Tibial nerve (tissue), 4 donors: Measurements from ENCODE around the gene KCNQ1. TPM values are rescaled to one million over a fixed set of nuclear protein-coding genes. Genes with fewer than 3 reads are reported as not detected.

Experiments
- DNase-seq, 2 donors: peaks; one replicate each; pipeline ENCODE4 v3.0.0-alpha.2; 2019; ENCODE audit warnings: low spot score in 2 of 2
- H3K27ac ChIP-seq, 4 donors: fragments of 200-600 bp; sonication (generic) in 3 of 4; one replicate each; pipeline ENCODE4 v1.5.1; 2017 to 2019; ENCODE audit warnings: mild to moderate bottlenecking in 1 of 4
- H3K27me3 ChIP-seq, 2 donors: fragments of 200-600 bp; sonication (generic) in 1 of 2; one replicate each; pipeline versions ENCODE4 v1.5.1 to v1.6.0; 2017 to 2019
- H3K36me3 ChIP-seq, 3 donors: fragments of 200-600 bp; sonication (generic); one replicate each; pipeline ENCODE4 v1.5.1; 2018 to 2019
- H3K4me1 ChIP-seq, 4 donors: fragments of 200-600 bp; sonication (generic) in 3 of 4; one replicate each; pipeline ENCODE4 v1.5.1; 2017 to 2019
- H3K4me3 ChIP-seq, 4 donors: fragments of 200-600 bp; sonication (generic) in 3 of 4; one replicate each; pipeline ENCODE4 v1.5.1; 2017 to 2019; ENCODE audit warnings: mild to moderate bottlenecking in 1 of 4, moderate library complexity in 1 of 4
- H3K9me3 ChIP-seq, 4 donors: fragments of 200-600 bp; sonication (generic) in 3 of 4; one replicate each; pipeline ENCODE4 v1.5.1; 2017 to 2019
- EP300 ChIP-seq, 2 donors: sonication (generic); formaldehyde crosslinking; IDR thresholded peaks; one replicate each; pipeline ENCODE4 v1.6.1; 2017; ENCODE audit warnings: antibody characterized with exemption in 2 of 2, mild to moderate bottlenecking in 1 of 2
- POLR2A ChIP-seq, 2 donors: fragments of 450-650 bp; IDR thresholded peaks; one replicate each; pipeline ENCODE4 v1.6.1; 2017; ENCODE audit warnings: antibody characterized with exemption in 2 of 2, mild to moderate bottlenecking in 2 of 2, moderate library complexity in 2 of 2
- WGBS, 2 donors: methylation state at CpG; one replicate each; pipeline ENCODE4 v1.1.5; 2018; 5-methylcytosine and 5-hydroxymethylcytosine counted together
- total RNA-seq, 4 donors: library from RNA; depleted of rRNA; stranded (reverse); fragments of >200 nt; gene quantifications; one replicate each; pipeline ENCODE4 v1.1.0, GENCODE V29; 2016
- TF ChIP-seq, protein P1 (sequence below), 5 experiments: fragments of 200-600 bp in 3 of 5; fragments of 450-650 bp in 2 of 5; sonication (generic) in 3 of 5; IDR thresholded peaks; one replicate each; pipeline ENCODE4 v1.5.1; 2016 to 2019; ENCODE audit warnings: antibody characterized with exemption in 5 of 5, mild to moderate bottlenecking in 3 of 5, moderate library complexity in 2 of 5

The KCNQ1 gene
- total RNA-seq, 4 donors from 2014 or later, result 3.5 to 11.4 (median 7.5) TPM

DNA sequence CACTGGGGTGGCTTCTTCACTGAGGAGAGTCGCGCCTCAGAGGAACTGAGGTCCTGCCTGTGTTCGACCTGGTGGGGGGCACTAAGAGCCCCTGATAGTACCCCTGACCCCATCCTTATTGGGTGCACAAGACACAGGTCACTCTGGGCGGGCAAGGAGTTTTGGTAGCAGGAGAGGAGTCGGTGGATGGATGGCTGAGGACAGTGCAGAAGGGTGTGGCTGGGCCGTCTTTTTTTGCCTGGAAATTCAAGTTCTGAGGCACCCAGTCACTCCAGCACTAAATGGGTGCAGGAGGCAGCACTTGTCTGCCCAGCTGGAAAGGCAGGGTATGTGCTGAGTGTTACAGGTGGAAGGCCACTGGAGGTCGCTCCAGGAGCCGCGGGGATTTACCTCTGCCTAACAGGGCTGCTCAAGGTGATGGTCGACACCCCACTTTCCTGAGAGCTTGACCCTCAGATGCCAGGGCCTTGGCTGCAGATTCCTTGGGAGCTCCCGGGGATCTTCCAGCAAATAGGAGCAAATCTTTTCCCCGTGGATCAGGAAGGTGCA, 43.3 kb upstream of the KCNQ1 start:
- peaks cover 0 to 66% (median 12%) of the 10 kb centered on the region in 3 donors for H3K36me3 ChIP-seq
- TF ChIP-seq POLR2A (IDR thresholded peaks at IDR 0.05) (no peak), EP300 (IDR thresholded peaks at IDR 0.05) (no peak)
- TF ChIP-seq, protein P1, sequence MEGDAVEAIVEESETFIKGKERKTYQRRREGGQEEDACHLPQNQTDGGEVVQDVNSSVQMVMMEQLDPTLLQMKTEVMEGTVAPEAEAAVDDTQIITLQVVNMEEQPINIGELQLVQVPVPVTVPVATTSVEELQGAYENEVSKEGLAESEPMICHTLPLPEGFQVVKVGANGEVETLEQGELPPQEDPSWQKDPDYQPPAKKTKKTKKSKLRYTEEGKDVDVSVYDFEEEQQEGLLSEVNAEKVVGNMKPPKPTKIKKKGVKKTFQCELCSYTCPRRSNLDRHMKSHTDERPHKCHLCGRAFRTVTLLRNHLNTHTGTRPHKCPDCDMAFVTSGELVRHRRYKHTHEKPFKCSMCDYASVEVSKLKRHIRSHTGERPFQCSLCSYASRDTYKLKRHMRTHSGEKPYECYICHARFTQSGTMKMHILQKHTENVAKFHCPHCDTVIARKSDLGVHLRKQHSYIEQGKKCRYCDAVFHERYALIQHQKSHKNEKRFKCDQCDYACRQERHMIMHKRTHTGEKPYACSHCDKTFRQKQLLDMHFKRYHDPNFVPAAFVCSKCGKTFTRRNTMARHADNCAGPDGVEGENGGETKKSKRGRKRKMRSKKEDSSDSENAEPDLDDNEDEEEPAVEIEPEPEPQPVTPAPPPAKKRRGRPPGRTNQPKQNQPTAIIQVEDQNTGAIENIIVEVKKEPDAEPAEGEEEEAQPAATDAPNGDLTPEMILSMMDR (IDR thresholded peaks at IDR 0.05), result no peak
- H3K27ac ChIP-seq, result peak overlapping the region in 3 of 4 donors; percentile 89 to 96 (median 90)

DNA sequence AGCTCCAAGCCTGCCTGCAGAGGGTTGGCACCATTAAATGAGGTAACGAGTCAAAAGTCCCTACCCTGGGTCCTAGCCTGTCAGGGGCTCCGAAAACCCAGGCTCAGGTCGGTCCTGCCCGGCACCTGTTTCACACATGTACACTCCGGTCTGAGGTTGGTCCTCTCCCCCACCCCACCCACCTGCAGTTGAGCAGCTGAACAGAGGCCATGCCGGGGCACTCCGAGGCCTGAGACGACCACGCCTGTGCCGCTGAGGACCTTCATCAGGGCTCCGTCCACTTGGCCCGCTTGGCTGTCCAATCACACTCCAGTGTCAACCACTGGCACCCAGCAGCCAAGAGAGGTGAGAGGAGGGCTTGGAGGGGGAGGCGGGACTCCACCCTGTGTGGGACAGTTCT, 42.7 kb upstream of the KCNQ1 start:
- DNase-seq, result no peak
- H3K9me3 ChIP-seq, result no peaks in the 10 kb centered on the region
- 82 to 90% methylated on average over 2 to 12 of the region's 13 CpGs for WGBS, 2 donors
- peaks cover 0 to 60% (median 12%) of the 10 kb centered on the region in 3 donors for H3K36me3 ChIP-seq
- TF ChIP-seq EP300 (IDR thresholded peaks at IDR 0.05) (no peak), POLR2A (IDR thresholded peaks at IDR 0.05) (no peak)
- TF ChIP-seq, protein P1 (IDR thresholded peaks at IDR 0.05), result no peak
- no peak overlapping the region for H3K27ac ChIP-seq
- H3K4me3 ChIP-seq, result peak overlapping the region in 1 of 4 donors; percentile 79
- H3K4me1 ChIP-seq, result peaks cover 0 to 36% (median 24%) of the 10 kb centered on the region in 4 donors
- H3K27me3 ChIP-seq, result no peaks in the 10 kb centered on the region

More for the DNA sequence above, 43.3 kb upstream of the KCNQ1 start:
- no peak for DNase-seq
- Histone ChIP-seq H3K4me1 (peaks cover 0 to 36% (median 24%) of the 10 kb centered on the region in 4 donors), H3K9me3 (no peaks in the 10 kb centered on the region), H3K4me3 (peak overlapping the region; percentile 64 to 100 (median 72)), H3K27me3 (no peaks in the 10 kb centered on the region)
- 40 to 42% methylated on average over 10 to 12 of the region's 12 CpGs for WGBS, 2 donors

DNA sequence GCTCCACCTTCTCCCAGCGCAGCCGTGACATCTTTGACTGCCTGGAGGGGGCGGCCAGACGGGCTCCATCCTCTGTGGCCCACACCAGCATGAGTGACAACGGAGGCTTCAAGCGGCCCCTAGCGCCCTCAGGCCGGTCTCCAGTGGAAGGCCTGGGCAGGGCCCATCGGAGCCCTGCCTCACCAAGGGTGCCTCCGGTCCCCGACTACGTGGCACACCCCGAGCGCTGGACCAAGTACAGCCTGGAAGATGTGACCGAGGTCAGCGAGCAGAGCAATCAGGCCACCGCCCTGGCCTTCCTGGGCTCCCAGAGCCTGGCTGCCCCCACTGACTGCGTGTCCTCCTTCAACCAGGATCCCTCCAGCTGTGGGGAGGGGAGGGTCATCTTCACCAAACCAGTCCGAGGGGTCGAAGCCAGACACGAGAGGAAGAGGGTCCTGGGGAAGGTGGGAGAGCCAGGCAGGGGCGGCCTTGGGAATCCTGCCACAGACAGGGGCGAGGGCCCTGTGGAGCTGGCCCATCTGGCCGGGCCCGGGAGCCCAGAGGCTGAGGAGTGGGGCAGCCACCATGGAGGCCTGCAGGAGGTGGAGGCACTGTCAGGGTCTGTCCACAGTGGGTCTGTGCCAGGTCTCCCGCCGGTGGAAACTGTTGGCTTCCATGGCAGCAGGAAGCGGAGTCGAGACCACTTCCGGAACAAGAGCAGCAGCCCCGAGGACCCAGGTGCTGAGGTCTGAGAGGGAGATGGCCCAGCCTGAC, 41.7 kb upstream of the KCNQ1 start:
- no peak overlapping the region for H3K27ac ChIP-seq
- 81 to 85% methylated on average over 25 to 29 of the region's 31 CpGs for whole genome bisulfite sequencing, 2 donors
- peaks cover 0 to 52% (median 12%) of the 10 kb centered on the region in 3 donors for H3K36me3 ChIP-seq
- no peak for TF ChIP-seq EP300 (IDR thresholded peaks at IDR 0.05)
- TF ChIP-seq POLR2A (IDR thresholded peaks at IDR 0.05), result no peak
- TF ChIP-seq, protein P1 (IDR thresholded peaks at IDR 0.05), result no peak
- H3K4me1 ChIP-seq, result peaks cover 0 to 36% (median 24%) of the 10 kb centered on the region in 4 donors
- no peaks in the 10 kb centered on the region for H3K27me3 ChIP-seq
- H3K9me3 ChIP-seq, result no peaks in the 10 kb centered on the region
- DNase-seq, result no peak
- H3K4me3 ChIP-seq, result no peak overlapping the region

DNA sequence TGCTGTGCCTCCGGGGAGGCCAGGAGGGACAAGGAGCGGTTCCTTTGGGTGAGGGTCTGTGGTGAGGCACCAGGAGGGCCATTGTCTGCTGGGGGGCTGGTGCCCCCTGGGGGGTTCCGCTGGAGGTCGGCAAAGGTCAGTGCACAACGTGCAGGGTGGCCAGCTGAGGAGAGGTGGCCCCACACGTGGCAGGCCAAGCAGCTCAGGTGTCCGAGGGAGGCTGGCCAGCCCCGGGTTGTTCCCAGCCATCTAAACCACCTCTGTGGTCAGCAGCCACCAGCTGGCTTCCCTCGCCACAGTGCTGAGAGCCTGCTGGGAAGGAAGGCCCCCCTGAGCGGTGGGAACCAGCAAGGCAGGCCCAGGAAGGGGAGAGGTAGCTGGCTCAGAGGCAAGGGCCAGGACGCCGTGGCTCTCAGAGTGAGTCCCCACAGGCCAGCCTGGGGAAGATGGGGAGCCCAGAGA, 40.0 kb upstream of the KCNQ1 start:
- H3K27me3 ChIP-seq, result no peaks in the 10 kb centered on the region
- TF ChIP-seq EP300 (IDR thresholded peaks at IDR 0.05), result no peak
- TF ChIP-seq, protein P1 (IDR thresholded peaks at IDR 0.05), result no peak
- no peak for TF ChIP-seq POLR2A (IDR thresholded peaks at IDR 0.05)
- H3K9me3 ChIP-seq, result no peaks in the 10 kb centered on the region
- H3K4me1 ChIP-seq, result peaks cover 0 to 21% (median 13%) of the 10 kb centered on the region in 4 donors
- no peak overlapping the region for H3K27ac ChIP-seq
- 68 to 71% methylated on average over 3 to 12 of the region's 12 CpGs for WGBS, 2 donors
- no peak for DNase-seq
- H3K36me3 ChIP-seq, result peaks cover 0 to 40% (median 12%) of the 10 kb centered on the region in 3 donors
- H3K4me3 ChIP-seq, result no peak overlapping the region

DNA sequence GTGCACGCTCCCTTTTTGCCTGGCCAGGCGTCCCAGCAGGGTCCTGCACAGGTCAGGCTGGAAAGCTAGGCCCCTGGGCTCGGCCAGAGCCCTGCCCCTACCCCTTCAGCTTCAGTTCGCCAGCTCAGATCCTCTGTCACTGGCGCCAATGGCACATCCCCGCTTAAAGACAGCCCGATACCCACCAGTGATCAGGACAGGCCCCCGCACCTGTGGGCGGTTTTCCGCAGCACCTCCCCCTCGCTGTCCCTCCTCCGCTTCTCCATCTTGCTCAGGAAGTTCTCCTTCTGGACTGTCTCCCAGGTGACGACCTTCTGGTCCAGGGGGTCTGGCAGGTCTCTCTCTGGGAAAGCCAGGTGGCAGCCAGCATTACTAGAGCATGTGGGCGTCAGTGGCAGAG, 38.4 kb upstream of the KCNQ1 start:
- peaks cover 0 to 22% (median 11%) of the 10 kb centered on the region in 4 donors for H3K4me1 ChIP-seq
- TF ChIP-seq, protein P1 (IDR thresholded peaks at IDR 0.05), result no peak
- no peak for TF ChIP-seq EP300 (IDR thresholded peaks at IDR 0.05)
- TF ChIP-seq POLR2A (IDR thresholded peaks at IDR 0.05), result no peak
- 89 to 92% methylated on average over 12 to 14 of the region's 14 CpGs for WGBS, 2 donors
- DNase-seq, result no peak
- no peaks in the 10 kb centered on the region for H3K27me3 ChIP-seq
- no peak overlapping the region for H3K27ac ChIP-seq
- H3K4me3 ChIP-seq, result no peak overlapping the region
- no peaks in the 10 kb centered on the region for H3K9me3 ChIP-seq
- peaks cover 0 to 40% (median 12%) of the 10 kb centered on the region in 3 donors for H3K36me3 ChIP-seq
